Skeletal muscle satellite cell (primary cell): ENCODE data around the gene SPECC1.
"Not testable (repeated sequence)": the region's sequence is repeated elsewhere in the genome, so short reads cannot be mapped to it uniquely, and the experiment has no call there.

Source experiments
- H3K27me3 ChIP-seq: 2 replicates; pipeline ENCODE4 v1.7.0; 2013; ENCODE audit warnings: low read length; ENCODE audit not compliant: control insufficient read depth, insufficient read depth
- H3K36me3 ChIP-seq: 2 replicates; pipeline ENCODE4 v1.7.0; 2013; ENCODE audit warnings: mild to moderate bottlenecking, control low read depth, low read length; ENCODE audit not compliant: insufficient read depth
- H3K4me1 ChIP-seq: 2 replicates; pipeline ENCODE4 v1.7.0; 2013; ENCODE audit warnings: low read length; ENCODE audit not compliant: control insufficient read depth, insufficient read depth
- H3K4me2 ChIP-seq: 2 replicates; pipeline ENCODE4 v1.7.0; 2013; ENCODE audit warnings: mild to moderate bottlenecking, low read length
- H3K4me3 ChIP-seq: 2 replicates; pipeline ENCODE4 v1.7.0; 2013; ENCODE audit warnings: low read length
- H3K9ac ChIP-seq: 2 replicates; pipeline ENCODE4 v1.7.0; 2013; ENCODE audit warnings: mild to moderate bottlenecking, low read depth, low read length, moderate library complexity
- H3K9me3 ChIP-seq: replicated peaks from 2 replicates; pipeline ENCODE4 v1.7.0; 2013; ENCODE audit warnings: mild to moderate bottlenecking, control low read depth, low read length

The SPECC1 gene

DNA sequence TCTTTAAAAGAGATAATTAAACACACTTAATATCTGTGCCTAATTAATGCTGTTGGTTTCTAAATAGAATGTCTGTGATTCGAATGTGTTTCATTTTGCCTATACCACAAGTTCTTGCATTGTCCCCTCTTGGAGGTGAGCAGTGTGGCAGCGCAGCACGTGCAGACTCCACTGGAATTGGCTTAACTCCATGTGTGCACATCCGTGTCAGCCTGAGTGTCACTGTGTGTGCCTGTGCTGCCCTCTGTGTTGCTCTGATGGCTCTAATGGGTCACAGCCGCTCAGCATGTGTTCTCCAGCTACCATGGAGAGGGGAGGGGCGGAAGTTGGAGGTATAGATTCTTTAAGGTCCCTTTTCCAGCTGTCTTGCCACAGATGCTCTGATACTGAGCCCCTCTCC is 226.6 kb downstream of the SPECC1 start:
- Histone ChIP-seq H3K4me2 (no peak overlapping the region), H3K4me3 (no peak overlapping the region), H3K9ac (no peak overlapping the region), H3K4me1 (no peaks in the 10 kb centered on the region), H3K9me3 (no peaks in the 10 kb centered on the region), H3K36me3 (peaks cover 8% of the 10 kb centered on the region), H3K27me3 (no peaks in the 10 kb centered on the region)

DNA sequence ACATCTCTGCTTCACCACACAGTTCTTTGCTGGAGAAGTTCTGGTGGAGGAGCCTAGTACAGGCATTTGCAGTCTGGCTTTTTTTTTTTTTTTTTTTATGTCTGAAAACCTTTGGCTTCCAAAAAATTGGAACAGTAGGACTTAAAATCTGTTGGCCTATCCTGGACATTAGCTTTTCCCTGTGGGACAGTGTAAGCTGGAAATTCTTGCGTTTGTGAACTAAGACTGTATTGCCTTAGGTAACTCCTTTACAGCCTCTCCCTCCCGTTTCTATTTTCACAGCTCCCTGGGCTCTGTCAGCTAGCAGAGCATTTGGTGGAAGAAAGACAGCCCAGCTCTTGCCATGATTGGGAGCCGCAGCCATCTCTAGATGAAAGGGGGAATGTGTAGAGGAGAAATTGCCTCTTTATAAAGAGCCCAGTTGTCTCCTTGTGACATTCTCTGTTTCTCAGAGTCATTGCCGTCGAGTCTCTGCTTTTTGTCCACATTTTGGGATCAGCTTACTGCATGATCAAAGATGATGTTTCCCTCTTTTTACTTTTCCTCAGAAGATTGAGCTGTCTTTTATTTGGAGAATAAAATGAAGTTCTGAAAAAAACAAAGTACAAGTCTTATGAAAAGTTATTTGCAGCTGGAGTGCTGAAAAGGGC is 227.5 kb downstream of the SPECC1 start:
- no peaks in the 10 kb centered on the region for H3K9me3 ChIP-seq
- H3K4me2 ChIP-seq, result no peak overlapping the region
- H3K36me3 ChIP-seq, result peaks cover 8% of the 10 kb centered on the region
- H3K4me3 ChIP-seq, result no peak overlapping the region
- H3K9ac ChIP-seq, result no peak overlapping the region
- no peaks in the 10 kb centered on the region for H3K4me1 ChIP-seq
- no peaks in the 10 kb centered on the region for H3K27me3 ChIP-seq

DNA sequence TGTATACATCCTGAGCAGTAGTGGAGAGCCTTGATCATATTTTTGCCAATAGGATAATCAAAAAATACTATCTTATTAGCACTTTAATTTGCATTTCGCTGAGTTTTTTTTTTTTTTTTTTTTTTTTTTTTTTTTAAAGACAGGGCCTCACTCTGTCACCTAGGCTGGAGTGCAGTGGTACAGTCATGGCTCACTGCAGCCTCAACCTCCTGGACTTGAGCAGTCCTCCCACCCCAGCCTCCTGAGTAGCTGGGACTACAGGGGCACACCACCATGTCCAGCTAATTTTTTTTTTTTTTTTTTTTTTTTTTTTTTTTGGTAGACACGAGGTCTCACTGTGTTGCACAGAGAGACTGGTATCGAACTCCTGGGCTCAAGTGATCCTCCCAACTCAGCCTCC is 230.6 kb downstream of the SPECC1 start:
- H3K9me3 ChIP-seq, H3K36me3 ChIP-seq, H3K4me3 ChIP-seq, H3K9ac ChIP-seq, H3K4me2 ChIP-seq, H3K4me1 ChIP-seq, H3K27me3 ChIP-seq: not testable (repeated sequence)

GRCh38 chr17:20241855-20242254 is 232.7 kb downstream of the SPECC1 start:
- no peak overlapping the region for H3K9ac ChIP-seq
- H3K36me3 ChIP-seq, result no peaks in the 10 kb centered on the region
- H3K27me3 ChIP-seq, result no peaks in the 10 kb centered on the region
- peaks cover 5% of the 10 kb centered on the region for H3K4me1 ChIP-seq
- H3K4me2 ChIP-seq, result no peak overlapping the region
- no peaks in the 10 kb centered on the region for H3K9me3 ChIP-seq
- no peak overlapping the region for H3K4me3 ChIP-seq

DNA sequence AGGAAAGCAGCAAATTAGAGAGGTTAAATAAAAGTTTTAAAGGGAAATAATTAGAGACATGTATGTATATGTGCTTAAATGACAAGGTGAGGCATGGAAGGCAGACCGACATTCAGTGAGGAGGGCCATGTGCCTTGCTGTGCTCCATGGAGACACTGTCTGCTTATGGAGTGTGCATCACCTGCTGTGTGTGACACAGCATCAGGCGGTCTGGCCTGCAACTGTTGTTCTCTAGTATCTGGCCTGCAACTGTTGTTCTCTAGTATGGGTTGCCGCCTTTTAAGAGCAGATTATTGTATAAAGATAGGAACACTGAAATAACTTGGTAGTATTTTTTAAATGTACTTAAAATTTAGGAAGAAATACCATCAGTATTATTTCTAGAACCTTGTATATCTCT is 233.1 kb downstream of the SPECC1 start:
- no peak overlapping the region for H3K9ac ChIP-seq
- H3K4me1 ChIP-seq, result peaks cover 5% of the 10 kb centered on the region
- H3K27me3 ChIP-seq, result no peaks in the 10 kb centered on the region
- no peak overlapping the region for H3K4me3 ChIP-seq
- H3K36me3 ChIP-seq, result no peaks in the 10 kb centered on the region
- H3K4me2 ChIP-seq, result no peak overlapping the region
- no peaks in the 10 kb centered on the region for H3K9me3 ChIP-seq

GRCh38 chr17:20243524-20243923 is 234.4 kb downstream of the SPECC1 start:
- Histone ChIP-seq H3K27me3 (no peaks in the 10 kb centered on the region), H3K4me1 (peaks cover 5% of the 10 kb centered on the region), H3K4me2 (no peak overlapping the region), H3K4me3 (no peak overlapping the region), H3K9me3 (no peaks in the 10 kb centered on the region), H3K9ac (no peak overlapping the region), H3K36me3 (no peaks in the 10 kb centered on the region)

GRCh38 chr17:20244671-20245070 is 235.5 kb downstream of the SPECC1 start:
- Histone ChIP-seq H3K4me3 (no peak overlapping the region), H3K9ac (no peak overlapping the region), H3K36me3 (no peaks in the 10 kb centered on the region), H3K4me1 (peaks cover 5% of the 10 kb centered on the region), H3K4me2 (no peak overlapping the region), H3K9me3 (peaks cover 2% of the 10 kb centered on the region), H3K27me3 (no peaks in the 10 kb centered on the region)

DNA sequence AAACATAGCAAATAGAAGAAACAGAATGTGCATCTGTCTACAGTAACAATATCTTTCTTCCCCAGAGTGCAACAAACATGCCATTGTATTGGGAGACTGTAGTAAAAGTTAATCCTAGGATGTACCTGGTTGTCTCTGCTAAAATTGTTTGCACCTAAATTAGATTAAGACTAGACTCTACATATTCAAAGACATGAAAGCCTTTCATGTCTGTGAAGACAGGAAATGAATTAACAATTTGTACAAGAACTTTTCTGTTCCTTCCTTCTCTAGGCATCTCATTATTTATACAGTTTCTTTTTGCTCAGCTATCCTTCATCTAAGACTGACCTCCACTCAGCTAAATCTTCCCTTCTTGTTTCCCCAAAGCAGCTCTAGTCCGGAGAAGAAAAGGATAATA is 237.5 kb downstream of the SPECC1 start:
- Histone ChIP-seq H3K4me1 (peaks cover 5% of the 10 kb centered on the region), H3K9me3 (peaks cover 5% of the 10 kb centered on the region), H3K36me3 (no peaks in the 10 kb centered on the region), H3K4me2 (no peak overlapping the region), H3K9ac (no peak overlapping the region), H3K4me3 (no peak overlapping the region), H3K27me3 (no peaks in the 10 kb centered on the region)

DNA sequence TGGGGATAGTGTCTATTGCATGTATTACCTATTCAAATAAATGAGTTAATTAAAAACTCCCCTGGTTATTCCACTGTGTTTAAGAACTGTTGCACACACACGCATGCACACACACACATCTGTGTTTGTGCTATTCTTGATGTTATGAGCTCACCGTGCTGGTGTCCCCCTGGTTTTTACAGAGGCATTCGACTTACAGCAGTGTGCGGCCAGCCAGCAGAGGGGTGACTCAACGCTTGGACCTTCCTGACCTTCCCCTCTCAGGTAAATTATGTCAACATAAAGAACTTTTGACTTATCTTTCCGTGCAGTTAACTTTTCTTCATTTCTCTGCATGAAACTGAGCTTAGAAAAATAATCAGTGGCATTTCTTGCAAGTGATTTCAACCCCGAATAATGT is 244.2 kb downstream of the SPECC1 start:
- H3K4me1 ChIP-seq, result no peaks in the 10 kb centered on the region
- H3K4me3 ChIP-seq, result no peak overlapping the region
- H3K27me3 ChIP-seq, result no peaks in the 10 kb centered on the region
- peaks cover 2% of the 10 kb centered on the region for H3K36me3 ChIP-seq
- H3K9ac ChIP-seq, result no peak overlapping the region
- no peak overlapping the region for H3K4me2 ChIP-seq
- peaks cover 5% of the 10 kb centered on the region for H3K9me3 ChIP-seq

DNA sequence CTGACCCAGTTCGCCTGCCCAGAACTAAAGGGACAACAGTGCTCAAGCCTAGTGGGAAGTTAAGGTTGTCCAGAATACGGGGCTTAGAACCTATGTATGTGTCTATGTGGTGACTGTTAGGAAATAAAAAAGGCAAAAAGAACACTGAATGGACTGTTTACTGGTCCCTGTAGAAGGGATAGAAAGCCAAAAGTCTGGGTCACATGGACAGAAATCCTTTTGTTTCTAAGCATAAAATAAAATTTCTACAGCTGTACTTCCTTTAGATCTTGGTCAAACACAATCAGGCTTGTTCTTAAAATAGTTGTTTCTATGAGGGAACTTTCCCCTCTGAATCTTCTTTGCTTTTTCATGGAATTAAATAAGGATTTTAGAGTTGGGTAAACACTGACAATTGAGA is 245.4 kb downstream of the SPECC1 start:
- no peak overlapping the region for H3K4me2 ChIP-seq
- H3K36me3 ChIP-seq, result peaks cover 6% of the 10 kb centered on the region
- no peaks in the 10 kb centered on the region for H3K4me1 ChIP-seq
- no peak overlapping the region for H3K9ac ChIP-seq
- H3K4me3 ChIP-seq, result no peak overlapping the region
- peaks cover 5% of the 10 kb centered on the region for H3K9me3 ChIP-seq
- H3K27me3 ChIP-seq, result no peaks in the 10 kb centered on the region

- Histone ChIP-seq H3K4me2 (no peak overlapping the region), H3K4me1 (no peaks in the 10 kb centered on the region), H3K27me3 (no peaks in the 10 kb centered on the region), H3K36me3 (peaks cover 6% of the 10 kb centered on the region), H3K9ac (no peak overlapping the region), H3K4me3 (no peak overlapping the region), H3K9me3 (no peaks in the 10 kb centered on the region)
Measured at GRCh38 chr17:20256144-20256543, 247.0 kb downstream of the SPECC1 start.

DNA sequence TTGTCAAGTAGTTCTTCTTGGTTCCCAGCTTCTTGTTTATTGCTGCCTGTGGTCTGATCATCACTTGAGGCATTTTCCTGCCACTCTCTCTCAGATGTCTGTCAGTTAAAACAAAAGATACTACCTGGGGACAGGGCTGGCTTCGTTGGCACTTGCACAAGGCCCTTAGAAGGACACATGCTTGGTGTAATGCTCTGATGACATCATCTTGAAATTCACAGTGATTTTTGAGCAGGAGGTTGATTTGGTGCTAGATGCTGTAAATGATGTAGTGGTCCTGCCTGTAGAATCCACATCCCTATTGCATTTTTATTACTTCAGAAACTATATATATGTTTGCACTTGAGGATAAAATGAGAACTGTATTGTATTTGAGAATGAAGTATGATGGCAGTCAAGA is 247.8 kb downstream of the SPECC1 start:
- Histone ChIP-seq H3K4me2 (no peak overlapping the region), H3K36me3 (peaks cover 6% of the 10 kb centered on the region), H3K4me3 (no peak overlapping the region), H3K9ac (no peak overlapping the region), H3K27me3 (no peaks in the 10 kb centered on the region), H3K9me3 (no peaks in the 10 kb centered on the region), H3K4me1 (no peaks in the 10 kb centered on the region)
